Measurements from ENCODE around the gene ZFYVE28.

GRCh38 chr4:2220016-2220630, 198.3 kb downstream of the ZFYVE28 start:
- TF ChIP-seq, protein P1, sequence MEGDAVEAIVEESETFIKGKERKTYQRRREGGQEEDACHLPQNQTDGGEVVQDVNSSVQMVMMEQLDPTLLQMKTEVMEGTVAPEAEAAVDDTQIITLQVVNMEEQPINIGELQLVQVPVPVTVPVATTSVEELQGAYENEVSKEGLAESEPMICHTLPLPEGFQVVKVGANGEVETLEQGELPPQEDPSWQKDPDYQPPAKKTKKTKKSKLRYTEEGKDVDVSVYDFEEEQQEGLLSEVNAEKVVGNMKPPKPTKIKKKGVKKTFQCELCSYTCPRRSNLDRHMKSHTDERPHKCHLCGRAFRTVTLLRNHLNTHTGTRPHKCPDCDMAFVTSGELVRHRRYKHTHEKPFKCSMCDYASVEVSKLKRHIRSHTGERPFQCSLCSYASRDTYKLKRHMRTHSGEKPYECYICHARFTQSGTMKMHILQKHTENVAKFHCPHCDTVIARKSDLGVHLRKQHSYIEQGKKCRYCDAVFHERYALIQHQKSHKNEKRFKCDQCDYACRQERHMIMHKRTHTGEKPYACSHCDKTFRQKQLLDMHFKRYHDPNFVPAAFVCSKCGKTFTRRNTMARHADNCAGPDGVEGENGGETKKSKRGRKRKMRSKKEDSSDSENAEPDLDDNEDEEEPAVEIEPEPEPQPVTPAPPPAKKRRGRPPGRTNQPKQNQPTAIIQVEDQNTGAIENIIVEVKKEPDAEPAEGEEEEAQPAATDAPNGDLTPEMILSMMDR (IDR thresholded peaks at IDR 0.05) = peak; percentile 45 to 76 (median 68)
- no peak for TF ChIP-seq POLR2A (IDR thresholded peaks at IDR 0.05)
- no peak for TF ChIP-seq POLR2AphosphoS5 (IDR thresholded peaks at IDR 0.05; ENCODE audit: insufficient read depth in 1 of 2, low read depth in 1 of 2)

Data from vagina (tissue), 2 donors.